Measurements from ENCODE around the gene SUPT6H.
A peak's percentile ranks its signal among the peaks of the same experiment; 100 is the strongest.

DNA sequence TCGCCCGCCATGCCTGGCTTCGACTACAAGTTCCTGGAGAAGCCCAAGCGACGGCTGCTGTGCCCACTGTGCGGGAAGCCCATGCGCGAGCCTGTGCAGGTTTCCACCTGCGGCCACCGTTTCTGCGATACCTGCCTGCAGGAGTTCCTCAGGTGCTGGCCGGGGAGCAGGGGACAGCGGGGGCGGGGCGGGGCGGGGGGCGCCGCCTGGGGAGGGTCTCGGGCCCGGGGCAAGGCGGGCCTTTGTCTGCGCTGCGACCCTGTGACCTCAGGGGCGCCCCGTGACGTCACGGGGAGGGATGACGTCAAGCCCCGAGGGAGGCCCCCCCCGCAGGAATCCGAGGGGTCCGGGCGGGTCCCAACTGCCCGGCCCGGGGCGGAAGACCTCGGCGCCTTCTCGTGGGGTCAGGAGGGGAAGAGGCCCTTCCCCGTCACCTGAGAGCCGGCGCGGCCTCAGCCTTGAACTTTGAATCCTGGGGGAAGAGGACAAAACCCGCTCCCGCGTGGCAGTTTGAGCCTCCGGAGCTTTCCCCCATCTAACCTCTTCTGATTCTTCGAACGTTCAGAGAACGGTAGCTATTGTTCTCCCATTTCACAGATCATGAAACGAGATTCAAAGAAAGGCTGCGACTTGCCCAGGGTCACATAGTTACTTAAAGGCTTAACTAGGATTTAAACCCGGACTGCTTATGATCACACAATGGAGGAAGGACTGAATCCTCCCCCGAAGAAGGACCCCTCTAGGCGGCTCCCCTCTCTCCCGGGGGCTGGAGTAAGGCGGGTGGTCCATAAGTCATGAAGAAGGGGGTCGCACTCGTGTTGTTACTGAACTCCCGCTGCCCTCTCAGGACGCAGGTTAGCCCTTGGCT is 82.3 kb downstream of the SUPT6H start:
- TF ChIP-seq, protein P1, sequence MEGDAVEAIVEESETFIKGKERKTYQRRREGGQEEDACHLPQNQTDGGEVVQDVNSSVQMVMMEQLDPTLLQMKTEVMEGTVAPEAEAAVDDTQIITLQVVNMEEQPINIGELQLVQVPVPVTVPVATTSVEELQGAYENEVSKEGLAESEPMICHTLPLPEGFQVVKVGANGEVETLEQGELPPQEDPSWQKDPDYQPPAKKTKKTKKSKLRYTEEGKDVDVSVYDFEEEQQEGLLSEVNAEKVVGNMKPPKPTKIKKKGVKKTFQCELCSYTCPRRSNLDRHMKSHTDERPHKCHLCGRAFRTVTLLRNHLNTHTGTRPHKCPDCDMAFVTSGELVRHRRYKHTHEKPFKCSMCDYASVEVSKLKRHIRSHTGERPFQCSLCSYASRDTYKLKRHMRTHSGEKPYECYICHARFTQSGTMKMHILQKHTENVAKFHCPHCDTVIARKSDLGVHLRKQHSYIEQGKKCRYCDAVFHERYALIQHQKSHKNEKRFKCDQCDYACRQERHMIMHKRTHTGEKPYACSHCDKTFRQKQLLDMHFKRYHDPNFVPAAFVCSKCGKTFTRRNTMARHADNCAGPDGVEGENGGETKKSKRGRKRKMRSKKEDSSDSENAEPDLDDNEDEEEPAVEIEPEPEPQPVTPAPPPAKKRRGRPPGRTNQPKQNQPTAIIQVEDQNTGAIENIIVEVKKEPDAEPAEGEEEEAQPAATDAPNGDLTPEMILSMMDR (IDR thresholded peaks at IDR 0.05), result no peak
- TF ChIP-seq POLR2A (IDR thresholded peaks at IDR 0.05), result peak; percentile 26 to 49
